GM12878 (cell line): ENCODE measurements around the gene CAMTA1.
A peak's percentile ranks its signal among the peaks of the same experiment; 100 is the strongest.

Source experiments
- JUND ChIP-seq: IDR thresholded peaks from 2 replicates; pipeline ENCODE4 v1.6.1; 2012; ENCODE audit warnings: low read depth, mild to moderate bottlenecking, low read length, improper control_type of control experiment, moderate library complexity
- TF ChIP-seq, protein P1 (sequence below): fragments of 450-650 bp; IDR thresholded peaks from 2 replicates; pipeline ENCODE4 v1.6.1; 2018; ENCODE audit warnings: borderline replicate concordance, mild to moderate bottlenecking; ENCODE audit not compliant: partially characterized antibody
- TF ChIP-seq, protein P2 (sequence below), 3 experiments: IDR thresholded peaks in 2 of 3; conservative IDR thresholded peaks in 1 of 3; 2 replicates each; pipeline ENCODE4 v1.5.1; 2011; ENCODE audit warnings: low read depth in 3 of 3, low read length in 3 of 3, mild to moderate bottlenecking in 3 of 3, control low read depth in 2 of 3, moderate library complexity in 2 of 3, inconsistent platforms in 1 of 3, mixed read lengths in 1 of 3; ENCODE audit not compliant: control insufficient read depth in 2 of 3, insufficient read depth in 1 of 3; ENCODE audit errors: extremely low read depth in 1 of 3

DNA sequence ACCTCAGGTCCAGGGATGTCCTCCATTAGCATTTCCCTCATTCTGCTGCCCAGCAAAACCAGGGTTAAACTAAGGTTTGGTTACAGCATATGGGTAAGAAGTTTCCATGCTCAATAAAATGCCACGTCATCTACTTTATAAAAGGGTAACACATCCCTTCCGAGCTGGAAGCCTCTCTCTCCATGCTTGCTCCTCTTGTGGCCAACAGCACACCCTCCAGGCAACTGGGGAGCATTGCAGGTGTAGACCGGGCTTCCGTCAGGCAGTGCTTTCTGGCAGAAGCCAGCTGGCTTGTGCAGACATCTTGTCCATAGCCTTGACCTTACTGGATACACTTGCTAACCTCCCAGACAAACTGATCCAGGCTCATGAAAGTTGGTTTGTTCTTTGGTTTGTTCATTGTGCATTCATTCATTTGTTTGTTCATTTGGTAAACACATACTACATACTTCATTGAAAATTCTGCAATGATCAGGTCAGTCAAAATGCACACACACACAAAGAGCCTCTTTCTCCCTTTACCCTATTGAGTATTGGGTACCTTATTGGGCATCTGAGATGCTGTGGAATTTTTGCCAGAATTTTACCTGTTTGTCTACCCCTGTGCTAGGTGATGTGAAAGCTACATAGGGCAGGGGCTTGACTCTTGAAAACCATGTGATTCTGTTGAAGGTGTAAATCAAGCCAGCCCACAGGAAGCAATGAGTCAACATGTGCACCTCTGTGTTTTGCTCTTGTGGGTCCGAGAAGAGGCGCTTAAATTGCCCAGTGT, 422.8 kb downstream of the CAMTA1 start:
- TF ChIP-seq JUND = no peak
- TF ChIP-seq, protein P1, sequence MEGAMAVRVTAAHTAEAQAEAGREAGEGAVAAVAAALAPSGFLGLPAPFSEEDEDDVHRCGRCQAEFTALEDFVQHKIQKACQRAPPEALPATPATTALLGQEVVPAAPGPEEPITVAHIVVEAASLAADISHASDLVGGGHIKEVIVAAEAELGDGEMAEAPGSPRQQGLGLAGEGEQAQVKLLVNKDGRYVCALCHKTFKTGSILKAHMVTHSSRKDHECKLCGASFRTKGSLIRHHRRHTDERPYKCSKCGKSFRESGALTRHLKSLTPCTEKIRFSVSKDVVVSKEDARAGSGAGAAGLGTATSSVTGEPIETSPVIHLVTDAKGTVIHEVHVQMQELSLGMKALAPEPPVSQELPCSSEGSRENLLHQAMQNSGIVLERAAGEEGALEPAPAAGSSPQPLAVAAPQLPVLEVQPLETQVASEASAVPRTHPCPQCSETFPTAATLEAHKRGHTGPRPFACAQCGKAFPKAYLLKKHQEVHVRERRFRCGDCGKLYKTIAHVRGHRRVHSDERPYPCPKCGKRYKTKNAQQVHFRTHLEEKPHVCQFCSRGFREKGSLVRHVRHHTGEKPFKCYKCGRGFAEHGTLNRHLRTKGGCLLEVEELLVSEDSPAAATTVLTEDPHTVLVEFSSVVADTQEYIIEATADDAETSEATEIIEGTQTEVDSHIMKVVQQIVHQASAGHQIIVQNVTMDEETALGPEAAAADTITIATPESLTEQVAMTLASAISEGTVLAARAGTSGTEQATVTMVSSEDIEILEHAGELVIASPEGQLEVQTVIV = no peak
- TF ChIP-seq, protein P2, sequence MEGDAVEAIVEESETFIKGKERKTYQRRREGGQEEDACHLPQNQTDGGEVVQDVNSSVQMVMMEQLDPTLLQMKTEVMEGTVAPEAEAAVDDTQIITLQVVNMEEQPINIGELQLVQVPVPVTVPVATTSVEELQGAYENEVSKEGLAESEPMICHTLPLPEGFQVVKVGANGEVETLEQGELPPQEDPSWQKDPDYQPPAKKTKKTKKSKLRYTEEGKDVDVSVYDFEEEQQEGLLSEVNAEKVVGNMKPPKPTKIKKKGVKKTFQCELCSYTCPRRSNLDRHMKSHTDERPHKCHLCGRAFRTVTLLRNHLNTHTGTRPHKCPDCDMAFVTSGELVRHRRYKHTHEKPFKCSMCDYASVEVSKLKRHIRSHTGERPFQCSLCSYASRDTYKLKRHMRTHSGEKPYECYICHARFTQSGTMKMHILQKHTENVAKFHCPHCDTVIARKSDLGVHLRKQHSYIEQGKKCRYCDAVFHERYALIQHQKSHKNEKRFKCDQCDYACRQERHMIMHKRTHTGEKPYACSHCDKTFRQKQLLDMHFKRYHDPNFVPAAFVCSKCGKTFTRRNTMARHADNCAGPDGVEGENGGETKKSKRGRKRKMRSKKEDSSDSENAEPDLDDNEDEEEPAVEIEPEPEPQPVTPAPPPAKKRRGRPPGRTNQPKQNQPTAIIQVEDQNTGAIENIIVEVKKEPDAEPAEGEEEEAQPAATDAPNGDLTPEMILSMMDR (IDR thresholded peaks at IDR 0.05 in 2 of 3, conservative IDR thresholded peaks at IDR 0.05 in 1 of 3; ENCODE audit: control insufficient read depth in 2 of 3, extremely low read depth in 1 of 3, insufficient read depth in 1 of 3, low read depth in 3 of 3, low read length in 3 of 3) = peak; percentile 55 to 73 (median 63)
